Glomerular visceral epithelial cell (primary cell): ENCODE data around the gene OGN.
"Not testable (repeated sequence)": the region's sequence is repeated elsewhere in the genome, so short reads cannot be mapped to it uniquely, and the experiment has no call there.

Experiments
- DNase-seq: peaks from one replicate; pipeline ENCODE4 v3.0.0-alpha.2; 2016; ENCODE audit errors: extremely low spot score

OGN gene

DNA sequence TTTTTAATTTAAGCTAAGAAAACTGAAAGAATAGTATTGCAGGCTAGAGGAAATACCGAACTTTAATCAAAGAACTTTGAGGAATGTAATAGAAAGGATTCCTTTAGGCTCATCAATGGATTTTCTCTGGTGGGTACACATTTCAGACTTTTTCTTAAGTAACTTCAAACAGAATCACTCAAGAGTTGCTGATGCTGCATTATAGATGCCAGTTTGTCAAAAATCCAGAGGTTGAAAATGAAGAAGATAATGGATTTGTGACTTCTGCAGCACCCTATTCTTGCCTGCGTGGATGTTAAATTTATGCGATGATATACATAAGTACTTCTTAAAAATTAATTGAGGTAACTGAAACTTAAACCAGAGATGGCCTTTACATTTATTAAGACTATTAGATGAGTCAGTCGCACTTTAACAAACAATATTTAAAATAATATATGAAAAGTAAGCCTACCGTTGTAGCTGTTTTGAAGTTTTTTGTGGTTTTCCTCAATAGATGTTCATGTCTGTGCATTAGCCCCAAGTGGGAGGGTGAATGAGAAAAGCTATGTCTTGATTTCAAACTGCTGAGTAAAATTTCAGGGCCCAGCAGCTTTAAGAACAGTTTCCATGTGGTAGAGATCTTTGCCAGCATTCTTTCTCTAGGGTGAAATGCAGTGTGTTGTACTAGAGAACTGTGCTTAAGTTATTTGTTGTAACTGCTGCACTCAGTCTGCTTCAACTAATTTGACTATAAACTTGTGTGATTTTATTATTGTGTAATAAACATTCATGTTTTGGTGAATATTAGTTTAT, at the start of gene OGN:
OGN (minus strand) TSS at position 537 of the 795 bp plus-strand sequence. CDS start 1,171 bp downstream, outside the sequence.
- no peak for DNase-seq

GRCh38 chr9:92446536-92446935, 42.2 kb upstream of the OGN start:
- DNase-seq = no peak

- DNase-seq = no peak
Measured at GRCh38 chr9:92444841-92445240, 40.5 kb upstream of the OGN start.

DNA sequence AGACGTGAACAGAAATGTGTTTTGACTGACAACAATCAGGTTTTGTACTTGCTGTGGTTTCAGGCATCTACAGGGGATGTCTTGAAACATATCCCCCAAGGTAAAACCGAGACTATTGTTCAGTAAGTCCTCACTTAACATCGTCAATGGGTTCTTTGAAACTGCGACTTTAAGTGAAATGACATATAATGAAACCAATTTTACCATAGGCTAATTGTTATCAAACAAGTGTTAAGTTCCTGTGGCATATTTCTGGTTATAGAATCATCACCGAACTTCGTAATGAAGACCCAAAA, 36.3 kb upstream of the OGN start:
- no peak for DNase-seq

DNA sequence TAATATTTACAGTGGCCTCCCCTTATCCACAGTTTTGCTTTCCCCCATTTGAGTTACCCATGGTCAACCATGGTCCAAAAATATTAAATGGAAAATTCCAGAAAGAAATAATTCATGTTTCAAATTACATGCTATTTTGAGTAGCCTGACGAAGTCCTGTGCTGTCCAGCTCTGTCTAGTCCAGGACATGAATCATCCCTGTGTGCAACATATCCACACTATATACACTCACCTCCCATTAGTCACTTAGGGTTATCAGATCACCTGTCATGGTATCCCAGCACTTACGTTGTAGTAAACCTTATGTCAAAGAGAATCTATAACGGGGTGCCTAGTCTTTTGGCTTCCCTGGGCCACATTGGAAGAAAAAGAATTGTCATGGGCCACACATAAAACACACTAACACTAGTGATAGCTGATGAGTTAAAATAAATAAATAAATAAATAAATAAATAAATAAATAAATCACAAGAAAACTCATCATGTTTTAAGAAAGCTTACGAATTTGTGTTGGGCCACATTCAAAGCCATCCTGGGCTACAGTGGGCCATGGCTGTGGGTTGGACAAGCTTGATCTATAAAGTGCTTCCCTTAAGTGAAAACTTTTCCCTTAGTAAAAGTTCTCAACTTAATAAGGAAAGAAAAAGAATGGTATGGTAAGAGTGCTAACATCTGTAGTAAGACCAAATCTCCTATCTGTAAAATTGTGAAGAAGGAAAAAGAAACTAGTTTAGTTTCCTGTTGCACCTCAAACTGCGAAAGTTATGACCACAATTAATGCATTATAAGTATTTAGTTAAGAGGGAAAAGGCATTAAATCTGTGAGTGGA, 35.8 kb upstream of the OGN start:
- peak; percentile 25 for DNase-seq

- DNase-seq = no peak
Measured at GRCh38 chr9:92438900-92439526, 34.6 kb upstream of the OGN start.

- no peak for DNase-seq
Measured at GRCh38 chr9:92435263-92435662, 30.9 kb upstream of the OGN start.

DNA sequence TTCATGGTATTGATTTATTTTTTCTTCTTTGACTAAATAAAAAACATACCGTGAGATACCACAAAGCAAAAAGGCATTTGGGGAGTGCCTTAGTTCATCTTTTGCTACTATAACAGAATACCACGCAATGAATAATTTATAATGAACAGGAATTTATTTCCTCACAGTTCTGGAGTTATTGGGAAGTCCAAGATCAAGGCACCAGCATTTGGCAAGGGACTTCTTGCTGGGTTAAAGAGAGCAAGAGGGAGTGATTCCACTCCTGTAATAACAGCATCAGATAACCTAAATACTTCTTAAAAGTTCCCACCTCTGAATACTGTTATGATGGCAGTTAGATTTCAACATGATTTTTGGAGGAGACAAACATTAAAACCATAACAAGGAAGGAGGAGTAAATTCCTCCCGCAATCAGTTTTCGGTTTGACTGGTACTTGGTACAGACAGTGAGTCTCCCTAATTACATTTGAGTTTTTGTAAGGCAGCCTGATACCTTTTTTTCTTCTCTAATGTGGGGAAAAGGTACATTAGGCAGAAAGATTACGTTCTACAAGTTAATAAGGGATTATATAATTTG, 28.7 kb upstream of the OGN start:
- DNase-seq = no peak

DNA sequence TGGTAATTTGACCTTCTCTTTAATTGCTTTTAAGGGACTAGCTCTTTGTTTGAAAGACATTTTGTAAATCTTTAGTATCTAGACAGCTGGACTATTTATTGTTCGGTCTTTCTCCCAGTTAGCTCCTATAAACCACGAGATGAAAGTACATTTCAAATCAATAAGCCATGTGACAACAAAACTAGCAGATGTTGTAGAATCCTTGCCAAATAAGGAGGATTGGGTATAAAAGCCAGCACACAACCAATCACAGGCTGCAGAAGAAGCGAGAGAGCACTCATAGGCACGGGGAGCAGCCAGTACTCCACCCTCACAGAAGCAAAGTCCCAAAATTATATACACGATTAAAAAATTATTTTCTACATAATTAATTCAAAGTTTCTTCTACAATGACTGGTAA, 28.0 kb upstream of the OGN start:
- DNase-seq = no peak

DNA sequence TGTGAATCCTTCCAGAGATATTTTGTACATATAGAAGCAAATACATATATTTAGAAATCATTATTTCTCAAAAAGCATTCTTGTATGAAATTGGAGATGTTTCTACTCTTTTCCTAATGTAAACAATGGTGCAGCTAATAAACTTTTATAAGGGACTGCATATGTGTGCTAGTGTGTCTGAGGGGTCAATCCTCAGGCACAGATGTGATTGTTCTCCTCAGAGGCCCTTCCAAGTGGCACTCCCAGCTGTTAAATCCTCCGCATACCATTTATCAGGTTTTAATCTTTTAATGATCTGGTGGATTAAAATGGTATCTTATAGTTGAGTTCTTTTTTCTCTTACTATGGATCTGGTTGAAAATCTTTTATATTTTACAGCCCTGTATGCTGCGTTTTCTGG, 25.5 kb upstream of the OGN start:
- no peak for DNase-seq

DNA sequence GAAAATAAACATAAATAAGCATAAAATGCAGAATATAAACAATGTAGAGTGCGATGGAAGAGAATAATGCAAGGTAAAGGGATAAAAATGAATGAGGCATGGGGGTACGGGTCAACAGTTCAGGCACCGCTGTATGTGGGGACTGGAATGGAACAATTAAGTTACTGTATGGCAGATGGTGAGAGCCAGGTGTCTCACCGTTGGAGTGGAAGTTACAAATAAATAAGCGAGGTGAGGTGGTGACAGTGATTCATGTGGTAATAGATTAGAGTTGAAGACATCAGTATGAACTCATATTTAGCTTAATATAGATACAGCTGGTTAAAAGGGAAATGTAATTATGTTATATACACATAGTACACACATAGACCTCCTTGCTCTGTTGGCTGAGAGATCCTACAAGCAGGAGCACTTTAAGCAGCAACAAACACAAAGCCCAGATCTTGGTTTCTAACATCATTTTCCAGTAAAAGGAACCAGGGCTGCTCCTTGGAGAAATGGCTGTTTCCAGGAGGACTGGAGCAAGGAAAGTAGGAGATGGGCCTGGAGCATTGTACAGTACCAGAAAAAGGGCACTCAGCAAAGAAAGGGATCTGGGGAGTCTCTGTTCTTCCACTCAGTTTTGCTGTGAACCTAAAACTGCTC, 22.2 kb upstream of the OGN start:
- no peak for DNase-seq

DNA sequence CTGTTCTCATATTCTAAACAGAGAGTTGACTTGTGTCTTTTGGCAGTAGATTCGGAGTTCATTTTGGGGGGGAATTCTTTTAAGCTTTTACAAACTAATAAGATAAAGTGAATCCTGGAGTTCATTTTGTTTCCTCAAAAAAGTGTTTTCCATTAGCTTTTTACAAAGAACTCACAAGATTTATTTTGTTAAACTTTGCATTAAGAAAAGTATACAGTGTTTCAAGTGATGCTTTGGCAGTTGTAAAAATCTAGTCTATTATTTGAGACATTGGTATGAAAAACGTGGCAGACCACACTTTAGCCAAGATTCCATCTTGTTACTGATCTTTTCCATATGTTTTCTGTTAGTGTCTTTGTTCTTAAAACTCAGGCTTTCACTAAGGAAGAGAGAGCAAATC, 21.1 kb upstream of the OGN start:
- no peak for DNase-seq

GRCh38 chr9:92424340-92424739, 20.0 kb upstream of the OGN start, which contains the start of gene OMD:
TSS of gene OMD (minus strand) at chr9:92424471. CDS start at chr9:92417558, 6,913 bp downstream.
- DNase-seq = no peak

GRCh38 chr9:92423612-92424011, 19.2 kb upstream of the OGN start:
- no peak for DNase-seq

DNA sequence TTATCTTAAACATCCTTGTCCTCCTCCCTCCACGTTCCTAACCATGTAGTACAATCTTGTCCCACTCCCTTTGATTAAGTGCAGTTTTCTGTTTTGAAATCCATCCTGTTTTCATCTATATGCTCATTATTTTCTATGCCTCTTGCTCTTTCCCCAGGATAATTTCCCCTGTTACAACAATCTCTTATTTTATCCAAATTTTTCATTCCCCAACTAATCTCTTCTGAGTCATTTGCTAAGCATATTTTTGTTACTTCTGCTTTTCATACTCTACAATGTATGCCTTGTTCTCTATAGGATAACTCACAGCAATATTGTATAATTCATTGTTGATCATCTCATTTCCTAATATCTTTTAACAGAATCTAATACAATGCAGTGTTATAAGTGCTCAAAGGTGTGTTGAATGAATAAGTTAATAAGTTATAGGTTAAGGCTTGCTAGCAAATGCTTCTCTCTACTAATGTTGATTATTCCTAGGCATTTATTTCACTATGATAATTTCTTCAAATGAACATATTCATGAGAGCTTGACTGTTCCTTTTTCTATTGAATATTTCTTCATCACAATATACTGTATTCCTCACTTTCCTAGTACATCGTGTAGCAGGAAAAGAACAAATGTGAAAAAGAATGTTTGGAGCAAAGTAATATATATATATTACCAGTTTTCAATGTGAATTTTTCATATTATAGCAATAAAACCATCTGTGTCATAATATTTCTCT, 18.4 kb upstream of the OGN start:
- no peak for DNase-seq

GRCh38 chr9:92414566-92414965, 10.2 kb upstream of the OGN start:
- DNase-seq = no peak

GRCh38 chr9:92411157-92411556, 6.8 kb upstream of the OGN start:
- DNase-seq = not testable (repeated sequence)

DNA sequence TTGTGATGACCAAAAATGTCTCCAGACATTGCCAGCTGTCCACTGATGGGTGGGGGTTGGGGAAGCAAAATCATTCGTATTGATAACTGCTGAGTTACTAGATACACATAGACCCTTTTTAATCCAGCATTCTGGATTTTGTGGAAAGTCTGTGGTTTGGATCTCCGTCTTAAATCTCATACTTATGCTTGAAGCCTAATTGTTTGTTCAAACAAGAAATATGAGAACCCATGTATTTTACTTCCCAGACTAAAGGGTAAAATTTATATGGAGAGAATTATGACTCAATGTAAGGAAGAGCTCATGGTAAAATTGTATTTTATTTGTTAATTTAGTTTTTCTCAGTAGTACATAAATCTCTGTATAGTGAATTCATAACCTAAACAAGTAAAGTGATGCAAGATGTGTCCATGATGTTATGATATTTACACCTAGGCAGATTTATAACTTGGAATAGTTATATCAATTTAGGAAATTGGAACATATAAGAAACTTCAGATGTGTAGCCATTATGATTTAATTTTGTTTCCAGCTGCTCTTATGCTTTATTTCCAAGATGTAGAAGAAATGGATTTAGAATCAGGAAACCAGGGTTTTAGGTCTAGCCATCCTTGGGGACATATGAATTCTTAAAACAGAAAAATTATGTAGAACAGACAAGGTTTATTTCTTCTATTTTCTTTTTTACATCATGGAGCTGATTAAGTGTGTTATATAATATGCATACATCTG, 4.5 kb upstream of the OGN start:
- DNase-seq = no peak

- DNase-seq = no peak
Measured at GRCh38 chr9:92407818-92408217, 3.4 kb upstream of the OGN start.

- DNase-seq = no peak
Measured at GRCh38 chr9:92406477-92406876, 2.1 kb upstream of the OGN start.
